ENCODE results near the gene KY.

The KY gene

DNA sequence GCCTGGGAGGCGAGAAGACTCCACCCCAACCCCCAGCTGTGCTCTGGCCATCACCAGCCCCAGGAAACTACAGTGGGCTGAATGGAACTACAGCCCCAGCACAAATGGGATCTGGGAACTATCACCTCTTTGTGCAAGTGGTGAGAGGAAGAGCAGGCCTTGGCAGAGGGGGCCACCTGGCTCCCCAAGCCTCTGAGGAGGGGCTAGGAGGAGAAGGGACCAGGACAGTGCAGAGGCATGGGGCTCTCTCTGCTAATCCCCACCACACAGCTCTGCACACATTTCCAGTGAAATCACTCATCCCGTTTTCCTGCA, 31.6 kb downstream of the KY start:
- TF ChIP-seq, protein P1, sequence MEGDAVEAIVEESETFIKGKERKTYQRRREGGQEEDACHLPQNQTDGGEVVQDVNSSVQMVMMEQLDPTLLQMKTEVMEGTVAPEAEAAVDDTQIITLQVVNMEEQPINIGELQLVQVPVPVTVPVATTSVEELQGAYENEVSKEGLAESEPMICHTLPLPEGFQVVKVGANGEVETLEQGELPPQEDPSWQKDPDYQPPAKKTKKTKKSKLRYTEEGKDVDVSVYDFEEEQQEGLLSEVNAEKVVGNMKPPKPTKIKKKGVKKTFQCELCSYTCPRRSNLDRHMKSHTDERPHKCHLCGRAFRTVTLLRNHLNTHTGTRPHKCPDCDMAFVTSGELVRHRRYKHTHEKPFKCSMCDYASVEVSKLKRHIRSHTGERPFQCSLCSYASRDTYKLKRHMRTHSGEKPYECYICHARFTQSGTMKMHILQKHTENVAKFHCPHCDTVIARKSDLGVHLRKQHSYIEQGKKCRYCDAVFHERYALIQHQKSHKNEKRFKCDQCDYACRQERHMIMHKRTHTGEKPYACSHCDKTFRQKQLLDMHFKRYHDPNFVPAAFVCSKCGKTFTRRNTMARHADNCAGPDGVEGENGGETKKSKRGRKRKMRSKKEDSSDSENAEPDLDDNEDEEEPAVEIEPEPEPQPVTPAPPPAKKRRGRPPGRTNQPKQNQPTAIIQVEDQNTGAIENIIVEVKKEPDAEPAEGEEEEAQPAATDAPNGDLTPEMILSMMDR (IDR thresholded peaks at IDR 0.05; ENCODE audit: low read length), result no peak
- Histone ChIP-seq H3K9me3 (replicated peaks; ENCODE audit: insufficient read depth, low read length) (no peaks in the 10 kb centered on the region), H3K4me2 (ENCODE audit: low read depth, low read length) (no peak overlapping the region), H3F3A (ENCODE audit: insufficient read depth, low read length) (peaks cover 9% of the 10 kb centered on the region), H3K4me3 (ENCODE audit: low read length) (no peak overlapping the region), H3K27me3 (replicated peaks; ENCODE audit: insufficient read depth, low read length) (no peaks in the 10 kb centered on the region), H3K27ac (ENCODE audit: low read length) (no peak overlapping the region), H3K4me1 (ENCODE audit: low read length) (peaks cover 17% of the 10 kb centered on the region), H3K9ac (ENCODE audit: low read length) (no peak overlapping the region), H3K79me2 (ENCODE audit: low read length) (no peaks in the 10 kb centered on the region), H2AFZ (ENCODE audit: low read length) (no peak overlapping the region), H4K20me1 (ENCODE audit: insufficient read depth, low read length) (no peaks in the 10 kb centered on the region), H3K9me2 (replicated peaks; ENCODE audit: insufficient read depth, low read length) (no peaks in the 10 kb centered on the region), H3K36me3 (replicated peaks; ENCODE audit: insufficient read depth, low read length) (no peaks in the 10 kb centered on the region)
- no peak for DNase-seq

- H3K9me3 ChIP-seq (replicated peaks; ENCODE audit: insufficient read depth, low read length), result no peaks in the 10 kb centered on the region
- H3K9me2 ChIP-seq (replicated peaks; ENCODE audit: insufficient read depth, low read length), result no peaks in the 10 kb centered on the region
- H3F3A ChIP-seq (ENCODE audit: insufficient read depth, low read length), result peaks cover 9% of the 10 kb centered on the region
- H3K36me3 ChIP-seq (replicated peaks; ENCODE audit: insufficient read depth, low read length), result no peaks in the 10 kb centered on the region
- TF ChIP-seq, protein P1 (IDR thresholded peaks at IDR 0.05; ENCODE audit: low read length), result no peak
- TF ChIP-seq EZH2phosphoT487 (IDR thresholded peaks at IDR 0.05; ENCODE audit: low read length) (no peak), EZH2 (optimal IDR thresholded peaks at IDR 0.05; ENCODE audit: low read depth, low read length) (no peak)
- H4K20me1 ChIP-seq (ENCODE audit: insufficient read depth, low read length), result no peaks in the 10 kb centered on the region
- no peaks in the 10 kb centered on the region for H3K79me2 ChIP-seq (ENCODE audit: low read length)
- H3K27me3 ChIP-seq (replicated peaks; ENCODE audit: insufficient read depth, low read length), result no peaks in the 10 kb centered on the region
- no peak overlapping the region for H3K4me2 ChIP-seq (ENCODE audit: low read depth, low read length)
- no peak overlapping the region for H2AFZ ChIP-seq (ENCODE audit: low read length)
- no peak overlapping the region for H3K9ac ChIP-seq (ENCODE audit: low read length)
- DNase-seq, result no peak
- peaks cover 17% of the 10 kb centered on the region for H3K4me1 ChIP-seq (ENCODE audit: low read length)
- H3K4me3 ChIP-seq (ENCODE audit: low read length), result no peak overlapping the region
- no peak overlapping the region for H3K27ac ChIP-seq (ENCODE audit: low read length)
These were observed 32.1 kb downstream of the KY start for GRCh38 chr3:134618478-134619300.

- Histone ChIP-seq H3K9me2 (replicated peaks; ENCODE audit: insufficient read depth, low read length) (no peaks in the 10 kb centered on the region), H3K4me1 (ENCODE audit: low read length) (peaks cover 15% of the 10 kb centered on the region), H3K36me3 (replicated peaks; ENCODE audit: insufficient read depth, low read length) (no peaks in the 10 kb centered on the region), H3K79me2 (ENCODE audit: low read length) (no peaks in the 10 kb centered on the region), H2AFZ (ENCODE audit: low read length) (no peak overlapping the region), H3K9ac (ENCODE audit: low read length) (no peak overlapping the region), H3F3A (ENCODE audit: insufficient read depth, low read length) (peaks cover 9% of the 10 kb centered on the region), H3K4me3 (ENCODE audit: low read length) (no peak overlapping the region), H3K27ac (ENCODE audit: low read length) (no peak overlapping the region), H4K20me1 (ENCODE audit: insufficient read depth, low read length) (no peaks in the 10 kb centered on the region), H3K4me2 (ENCODE audit: low read depth, low read length) (no peak overlapping the region), H3K9me3 (replicated peaks; ENCODE audit: insufficient read depth, low read length) (no peaks in the 10 kb centered on the region), H3K27me3 (replicated peaks; ENCODE audit: insufficient read depth, low read length) (no peaks in the 10 kb centered on the region)
- DNase-seq, result no peak
- no peak for TF ChIP-seq EZH2 (optimal IDR thresholded peaks at IDR 0.05; ENCODE audit: low read depth, low read length)
- TF ChIP-seq EZH2phosphoT487 (IDR thresholded peaks at IDR 0.05; ENCODE audit: low read length), result no peak
- TF ChIP-seq, protein P1 (IDR thresholded peaks at IDR 0.05; ENCODE audit: low read length), result no peak
These were observed 33.0 kb downstream of the KY start for GRCh38 chr3:134617608-134618477.
